PFSK-1 (cell line): Measurements from ENCODE around the gene TNNT1.

Experiments
- FOXP2 ChIP-seq: optimal IDR thresholded peaks from 2 replicates; pipeline ENCODE3; 2011; ENCODE audit warnings: borderline replicate concordance, control low read depth, inconsistent platforms; ENCODE audit not compliant: insufficient read depth; ENCODE audit errors: extremely low read length, extremely low read depth
- POLR2AphosphoS5 ChIP-seq: IDR thresholded peaks from 2 replicates; pipeline ENCODE4 v1.6.1; 2012; ENCODE audit warnings: low read depth, mild to moderate bottlenecking, control low read depth, low read length, moderate library complexity
- REST ChIP-seq, 2 experiments: IDR thresholded peaks; 2 replicates each; pipeline versions ENCODE4 v1.6.1 to v1.8.0; 2011 to 2012; ENCODE audit warnings: low read depth in 2 of 2, low read length in 2 of 2, control low read depth in 1 of 2, inconsistent platforms in 1 of 2, mild to moderate bottlenecking in 1 of 2, moderate library complexity in 1 of 2; ENCODE audit not compliant: insufficient read depth in 1 of 2
- SIN3A ChIP-seq: IDR thresholded peaks from 2 replicates; pipeline ENCODE4 v1.6.1; 2012; ENCODE audit warnings: mild to moderate bottlenecking, low read length, moderate library complexity, borderline replicate concordance; ENCODE audit not compliant: insufficient read depth
- TAF1 ChIP-seq: IDR thresholded peaks from 2 replicates; pipeline ENCODE4 v1.6.1; 2012; ENCODE audit warnings: low read length, control low read depth, borderline replicate concordance; ENCODE audit not compliant: insufficient read depth

The TNNT1 gene

DNA sequence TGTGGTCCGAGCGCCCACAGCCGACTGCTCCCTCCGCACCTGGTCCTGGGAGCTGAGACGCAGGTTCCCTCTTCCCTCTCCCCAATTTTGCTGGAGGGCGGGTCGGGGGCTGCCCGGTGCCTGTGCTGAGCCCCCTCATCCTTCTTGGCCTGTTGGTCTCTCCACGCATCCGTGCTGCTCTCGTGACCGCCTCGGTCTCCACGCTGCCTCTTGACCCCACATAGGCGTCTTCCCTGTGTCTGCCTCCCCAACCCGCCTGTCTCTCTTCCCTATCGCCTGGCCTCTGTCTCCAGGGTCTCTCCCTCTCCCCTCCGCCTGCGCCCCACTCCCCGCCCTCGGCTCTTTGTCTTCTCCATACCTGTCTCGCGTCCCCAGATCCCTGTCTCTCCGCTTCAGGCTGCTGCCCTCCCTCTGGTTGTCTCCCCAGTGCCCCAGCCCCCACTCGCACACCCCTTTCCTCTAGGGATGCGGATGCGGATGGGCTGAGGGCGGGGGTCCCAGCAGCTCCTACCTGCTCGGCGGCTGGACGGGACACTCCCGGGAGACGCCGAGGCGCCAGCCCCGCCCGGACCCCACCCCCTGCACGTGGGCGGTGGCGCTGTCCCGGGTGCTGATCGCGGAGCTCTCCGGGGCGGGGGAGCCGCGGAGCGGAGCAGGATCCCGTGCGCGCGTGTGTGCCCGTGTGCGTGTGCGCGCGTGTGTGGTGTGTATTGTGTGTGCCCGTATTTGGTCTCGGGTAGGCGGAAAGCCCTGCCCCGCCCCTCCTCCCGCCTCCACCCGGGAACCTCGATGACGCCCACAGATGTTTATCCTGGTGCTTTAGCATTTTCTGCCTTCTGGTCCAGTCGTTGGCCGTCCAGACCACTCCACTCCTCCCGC, 30.8 kb upstream of the TNNT1 start, which contains the start of gene SYT5:
SYT5 (minus strand) TSS at position 684 of the 879 bp plus-strand sequence. CDS start 1,248 bp downstream, outside the sequence.
- no peak for TF ChIP-seq POLR2AphosphoS5
- no peak for TF ChIP-seq FOXP2
- peak; percentile 97 to 98 for TF ChIP-seq REST (IDR thresholded peaks at IDR 0.05; ENCODE audit: insufficient read depth in 1 of 2, low read depth in 2 of 2, low read length in 2 of 2)
- TF ChIP-seq SIN3A: peak; percentile 100

- peak in 1 of 2 experiments; percentile 54; a peak in 2 of 4 replicates for TF ChIP-seq REST (IDR thresholded peaks at IDR 0.05; ENCODE audit: insufficient read depth in 1 of 2, low read depth in 2 of 2, low read length in 2 of 2)
- no peak for TF ChIP-seq FOXP2
Observed at GRCh38 chr19:55178781-55179599, 30.0 kb upstream of the TNNT1 start.

DNA sequence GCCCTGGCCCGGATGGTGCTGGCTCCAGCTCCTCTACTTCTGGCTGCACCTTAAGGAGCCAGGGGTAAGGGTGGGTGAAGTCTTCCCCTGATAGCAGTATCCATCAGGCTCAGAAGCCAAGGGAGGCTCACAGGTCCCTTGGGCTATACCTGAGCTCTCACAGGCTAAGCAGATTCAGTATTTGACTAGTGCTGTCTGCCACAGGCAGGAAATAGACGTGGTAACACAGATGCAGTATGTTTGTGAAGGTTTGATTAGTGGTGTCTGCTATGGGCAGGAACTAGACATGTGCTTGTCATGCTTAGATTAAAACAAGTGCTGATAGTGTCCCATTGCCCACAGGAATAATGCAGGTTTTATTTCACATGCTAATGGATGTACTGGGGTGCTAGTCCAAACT, 27.1 kb upstream of the TNNT1 start:
- no peak for TF ChIP-seq REST (IDR thresholded peaks at IDR 0.05; ENCODE audit: insufficient read depth in 1 of 2, low read depth in 2 of 2, low read length in 2 of 2)
- TF ChIP-seq TAF1: no peak
- no peak for TF ChIP-seq SIN3A
- TF ChIP-seq FOXP2: no peak
- no peak for TF ChIP-seq POLR2AphosphoS5

DNA sequence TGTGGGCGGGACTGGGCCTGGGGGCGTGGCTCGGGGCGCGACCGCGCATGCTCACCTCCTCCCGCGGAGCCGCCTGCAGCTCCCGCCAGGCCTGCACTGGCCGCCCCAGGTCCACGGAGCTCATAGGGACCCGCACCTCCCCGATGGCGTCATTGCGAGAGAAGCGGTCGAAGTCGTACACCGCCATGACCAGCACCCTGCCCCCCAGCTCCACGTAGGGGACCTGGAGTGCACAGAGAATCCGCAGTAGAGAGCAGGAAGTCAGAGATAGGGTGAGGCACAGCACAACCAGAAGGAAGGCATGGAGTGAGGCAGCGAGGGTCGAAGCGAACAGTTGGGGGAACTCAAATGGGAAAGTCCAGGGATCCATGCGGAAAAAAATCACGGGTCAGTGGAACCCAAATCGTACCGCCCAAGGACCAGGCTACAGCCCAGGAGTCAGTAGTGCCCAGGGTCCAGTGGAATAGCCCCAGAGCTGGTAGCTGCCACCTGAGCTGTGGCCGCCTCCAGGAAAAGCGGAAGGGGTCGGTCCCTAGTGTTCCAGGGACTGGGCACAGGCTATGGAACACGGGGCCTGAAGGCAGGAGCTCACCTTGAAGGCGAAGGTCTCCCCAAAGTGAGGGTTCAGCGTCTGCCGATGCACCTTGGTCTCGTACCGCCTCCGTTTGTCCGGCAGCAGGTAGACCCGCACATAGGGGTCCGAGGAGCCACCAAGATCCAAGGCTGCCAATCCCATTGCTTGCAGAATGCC, 26.3 kb upstream of the TNNT1 start:
- no peak for TF ChIP-seq SIN3A

DNA sequence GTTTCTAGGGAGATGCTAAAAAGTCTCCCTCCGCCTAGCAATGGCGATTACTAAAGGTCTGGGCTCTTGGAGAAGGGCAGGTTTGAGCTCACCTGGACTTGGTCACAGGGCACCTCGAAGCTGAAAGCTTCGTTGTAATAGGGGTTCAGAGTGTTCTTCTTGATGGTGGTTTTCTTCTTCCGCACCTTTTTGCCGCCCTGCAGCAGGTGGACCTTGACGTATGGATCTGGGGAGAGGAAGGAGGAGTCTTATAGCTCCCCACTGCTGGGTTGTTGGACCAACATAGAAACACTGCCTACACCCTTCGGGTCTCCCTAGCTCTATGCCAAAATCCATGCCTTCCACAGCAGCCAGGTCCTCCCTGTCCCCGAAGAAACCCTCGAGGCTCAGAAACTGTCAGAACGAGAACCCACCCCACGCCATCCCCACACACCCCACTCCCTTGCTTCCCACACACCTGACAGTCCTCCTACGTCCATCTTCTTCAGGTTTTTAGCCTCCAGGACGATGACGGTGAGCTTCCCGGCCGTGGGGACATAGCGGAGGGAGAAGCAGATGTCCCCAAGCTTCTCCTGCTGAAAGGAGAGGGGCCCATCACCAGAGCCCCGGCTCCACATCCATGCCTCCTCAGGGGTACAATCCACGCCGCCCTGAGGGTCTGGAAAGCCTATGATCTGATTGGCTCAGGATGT, 25.6 kb upstream of the TNNT1 start:
- TF ChIP-seq POLR2AphosphoS5 (no peak), SIN3A (no peak), TAF1 (no peak), FOXP2 (no peak), REST (IDR thresholded peaks at IDR 0.05; ENCODE audit: insufficient read depth in 1 of 2, low read depth in 2 of 2, low read length in 2 of 2) (no peak)
